HEK293 (cell line): Measurements from ENCODE around the gene TCHP.
"Not testable (repeated sequence)": the region's sequence is repeated elsewhere in the genome, so short reads cannot be mapped to it uniquely, and the experiment has no call there.

Experiments used
- CTCF ChIA-PET: fragments of 350-600 bp; formaldehyde crosslinking; extraction: SDS; loops from one replicate; lab custom pipeline; 2021; ENCODE audit warnings: antibody characterized with exemption; lab: Yijun Ruan, JAX
- POLR2A ChIA-PET: fragments of 300-600 bp; formaldehyde crosslinking; extraction: SDS; loops from one replicate; lab custom pipeline; 2020; ENCODE audit warnings: antibody characterized with exemption, inconsistent platforms; lab: Yijun Ruan, JAX
- H3K27ac ChIP-seq: fragments of 200-500 bp; sonication (Bioruptor generic); 2 replicates; pipeline ENCODE4 v1.5.1; 2014; ENCODE audit warnings: low read depth, low read length, control low read depth, inconsistent platforms; ENCODE audit errors: extremely low read depth
- H3K36me3 ChIP-seq, 2 experiments: fragments of 200-500 bp in 1 of 2; sonication (Bioruptor generic) in 1 of 2; 1 replicate in 1 of 2; 2 replicates in 1 of 2; pipeline ENCODE4 v1.5.1; 2014 to 2017; ENCODE audit warnings: inconsistent platforms in 2 of 2, low read length in 2 of 2; ENCODE audit not compliant: control insufficient read depth in 2 of 2, insufficient read depth in 1 of 2
- H3K4me1 ChIP-seq: fragments of 200-500 bp; sonication (Bioruptor generic); 2 replicates; pipeline ENCODE4 v1.5.1; 2014; ENCODE audit warnings: mild to moderate bottlenecking, low read length, inconsistent platforms; ENCODE audit not compliant: control insufficient read depth, insufficient read depth
- H3K4me3 ChIP-seq: 2 replicates; pipeline ENCODE4 v1.5.1; 2011; ENCODE audit warnings: low read depth, mild to moderate bottlenecking, control low read depth, low read length, moderate library complexity
- H3K9me3 ChIP-seq: fragments of 200-500 bp; sonication (Bioruptor generic); 2 replicates; pipeline ENCODE4 v1.5.1; 2014; ENCODE audit warnings: low read depth, low read length, inconsistent platforms; ENCODE audit not compliant: control insufficient read depth, insufficient read depth
- IKZF3 ChIP-seq: fragments of 450-650 bp; IDR thresholded peaks from 2 replicates; pipeline ENCODE4 v1.5.0; 2018; ENCODE audit warnings: missing biosample characterization, mild to moderate bottlenecking, missing genetic modification characterization, moderate library complexity
- KLF10 ChIP-seq: fragments of 450-650 bp; IDR thresholded peaks from 2 replicates; pipeline ENCODE4 v1.5.1; 2018; ENCODE audit warnings: missing biosample characterization, mild to moderate bottlenecking, missing genetic modification characterization
- KLF9 ChIP-seq: fragments of 450-650 bp; formaldehyde crosslinking; IDR thresholded peaks from 2 replicates; pipeline ENCODE4 v1.5.1; 2016; ENCODE audit warnings: missing biosample characterization, missing genetic modification characterization, low read depth
- YY1 ChIP-seq: fragments of 450-650 bp; formaldehyde crosslinking; IDR thresholded peaks from 2 replicates; pipeline ENCODE4 v1.5.1; 2018; ENCODE audit warnings: missing biosample characterization, missing genetic modification characterization
- ZBTB17 ChIP-seq: fragments of 450-650 bp; formaldehyde crosslinking; IDR thresholded peaks from 2 replicates; pipeline ENCODE4 v1.5.1; 2016; ENCODE audit warnings: missing biosample characterization, missing genetic modification characterization
- ZIC2 ChIP-seq: fragments of 450-650 bp; formaldehyde crosslinking; IDR thresholded peaks from 2 replicates; pipeline ENCODE4 v1.5.1; 2016; ENCODE audit warnings: missing biosample characterization, missing genetic modification characterization
- ZNF132 ChIP-seq: fragments of 450-650 bp; formaldehyde crosslinking; IDR thresholded peaks from 2 replicates; pipeline ENCODE4 v1.5.1; 2017; ENCODE audit warnings: missing biosample characterization, missing genetic modification characterization, borderline replicate concordance
- ZNF138 ChIP-seq: fragments of 450-650 bp; formaldehyde crosslinking; IDR thresholded peaks from 2 replicates; pipeline ENCODE4 v1.5.1; 2016; ENCODE audit warnings: missing biosample characterization, missing genetic modification characterization, borderline replicate concordance
- ZNF202 ChIP-seq: fragments of 450-650 bp; formaldehyde crosslinking; IDR thresholded peaks from 2 replicates; pipeline ENCODE4 v1.5.1; 2016; ENCODE audit warnings: missing biosample characterization, missing genetic modification characterization, borderline replicate concordance
- ZNF501 ChIP-seq: fragments of 450-650 bp; formaldehyde crosslinking; IDR thresholded peaks from 2 replicates; pipeline ENCODE4 v1.5.1; 2016; ENCODE audit warnings: missing biosample characterization, missing genetic modification characterization
- ZNF585B ChIP-seq: fragments of 450-650 bp; formaldehyde crosslinking; IDR thresholded peaks from 2 replicates; pipeline ENCODE4 v1.5.1; 2016; ENCODE audit warnings: missing biosample characterization, missing genetic modification characterization
- ZNF626 ChIP-seq: fragments of 450-650 bp; sonication (Bioruptor Pico); formaldehyde crosslinking; IDR thresholded peaks from 2 replicates; pipeline ENCODE4 v1.5.1; 2018; ENCODE audit warnings: missing biosample characterization, missing genetic modification characterization, inconsistent platforms
- ZNF664 ChIP-seq: fragments of 450-650 bp; formaldehyde crosslinking; IDR thresholded peaks from 2 replicates; pipeline ENCODE4 v1.5.1; 2016; ENCODE audit warnings: missing biosample characterization, missing genetic modification characterization
- ZNF76 ChIP-seq: fragments of 450-650 bp; formaldehyde crosslinking; IDR thresholded peaks from 2 replicates; pipeline ENCODE4; 2016; ENCODE audit warnings: low read depth, missing biosample characterization, missing genetic modification characterization, borderline replicate concordance
- ZNF768 ChIP-seq: fragments of 450-650 bp; formaldehyde crosslinking; IDR thresholded peaks from 2 replicates; pipeline ENCODE4 v1.5.1; 2018; ENCODE audit warnings: missing biosample characterization, mild to moderate bottlenecking, missing genetic modification characterization
- ZNF792 ChIP-seq: fragments of 450-650 bp; formaldehyde crosslinking; IDR thresholded peaks from 2 replicates; pipeline ENCODE4 v1.5.1; 2016; ENCODE audit warnings: missing biosample characterization, missing genetic modification characterization
- TF ChIP-seq, protein P1 (sequence below): fragments of 450-650 bp; formaldehyde crosslinking; IDR thresholded peaks from 2 replicates; pipeline ENCODE4 v1.5.1; 2016; ENCODE audit warnings: missing biosample characterization, missing genetic modification characterization, low read depth
- TF ChIP-seq, protein P2 (sequence below): sonication (generic); formaldehyde crosslinking; IDR thresholded peaks from 2 replicates; pipeline ENCODE4 v1.8.1; 2022; ENCODE audit warnings: mild to moderate bottlenecking, moderate library complexity, missing genetic modification reagents
- TF ChIP-seq, protein P3 (sequence below): fragments of 450-650 bp; formaldehyde crosslinking; conservative IDR thresholded peaks from 2 replicates; pipeline ENCODE4 v1.5.1; 2016; ENCODE audit warnings: low read depth, missing biosample characterization, missing genetic modification characterization

Gene TCHP

DNA sequence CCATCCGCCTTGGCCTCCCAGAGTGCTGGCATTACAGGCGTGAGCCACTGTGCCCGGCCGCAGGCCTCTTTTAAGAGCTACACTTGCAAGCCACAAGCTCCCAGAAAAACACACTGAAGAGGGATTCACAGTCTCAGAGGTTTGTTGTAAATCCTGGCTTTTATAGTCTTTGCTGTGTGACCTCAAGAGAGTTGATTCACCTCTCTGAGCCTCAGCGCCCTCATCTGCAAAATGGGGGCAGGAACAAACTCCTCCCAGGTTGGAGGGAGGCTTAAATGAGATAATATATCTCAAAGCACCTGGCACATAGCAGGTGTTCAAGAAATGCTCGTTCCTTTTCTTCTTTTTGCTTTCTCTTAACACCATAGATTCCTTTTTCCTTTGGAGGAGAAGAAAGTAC lies 3.9 kb upstream of the TCHP start:
- no peaks in the 10 kb centered on the region for H3K9me3 ChIP-seq
- H3K27ac ChIP-seq, result no peak overlapping the region
- H3K4me3 ChIP-seq, result no peak overlapping the region
- TF ChIP-seq ZNF664 (tag by site-specific recombination) (peak; percentile 42; the same call in 1 of the 2 replicates), ZNF768 (0 out of 2 replicates have a peak, but pooled peaks have one; percentile 53), ZNF202 (tag by site-specific recombination) (no peak)
- ChIA-PET POLR2A (no interaction called here), CTCF (interaction anchor here (0.6 kb wide), 1 partner anchor 463 kb away, joined by 3 read pairs; no protein-coding TSS in a partner anchor)
- peaks cover 3% of the 10 kb centered on the region; the same call in 1 of the 2 replicates for H3K4me1 ChIP-seq
- no peaks in the 10 kb centered on the region for H3K36me3 ChIP-seq

DNA sequence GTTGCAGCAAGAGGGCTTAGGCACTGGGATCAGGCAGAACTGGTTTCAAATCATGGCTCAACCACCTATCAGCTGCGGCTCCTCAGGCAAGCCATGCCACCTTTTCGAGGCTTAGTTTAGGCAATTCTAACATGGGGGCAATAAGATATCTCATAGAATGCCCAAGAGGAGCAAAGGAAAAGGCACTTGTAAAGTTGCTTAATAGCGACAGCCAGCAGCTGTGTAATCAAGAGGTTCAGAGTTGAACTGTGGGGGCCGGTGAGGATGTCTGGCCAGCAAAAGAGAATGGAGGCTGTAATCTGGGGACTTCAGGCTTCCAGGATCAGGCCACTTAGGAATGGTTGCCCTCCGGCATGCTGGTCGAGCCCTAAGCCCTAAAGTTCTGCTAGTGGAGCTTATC lies 3.0 kb upstream of the TCHP start:
- TF ChIP-seq, protein P1, sequence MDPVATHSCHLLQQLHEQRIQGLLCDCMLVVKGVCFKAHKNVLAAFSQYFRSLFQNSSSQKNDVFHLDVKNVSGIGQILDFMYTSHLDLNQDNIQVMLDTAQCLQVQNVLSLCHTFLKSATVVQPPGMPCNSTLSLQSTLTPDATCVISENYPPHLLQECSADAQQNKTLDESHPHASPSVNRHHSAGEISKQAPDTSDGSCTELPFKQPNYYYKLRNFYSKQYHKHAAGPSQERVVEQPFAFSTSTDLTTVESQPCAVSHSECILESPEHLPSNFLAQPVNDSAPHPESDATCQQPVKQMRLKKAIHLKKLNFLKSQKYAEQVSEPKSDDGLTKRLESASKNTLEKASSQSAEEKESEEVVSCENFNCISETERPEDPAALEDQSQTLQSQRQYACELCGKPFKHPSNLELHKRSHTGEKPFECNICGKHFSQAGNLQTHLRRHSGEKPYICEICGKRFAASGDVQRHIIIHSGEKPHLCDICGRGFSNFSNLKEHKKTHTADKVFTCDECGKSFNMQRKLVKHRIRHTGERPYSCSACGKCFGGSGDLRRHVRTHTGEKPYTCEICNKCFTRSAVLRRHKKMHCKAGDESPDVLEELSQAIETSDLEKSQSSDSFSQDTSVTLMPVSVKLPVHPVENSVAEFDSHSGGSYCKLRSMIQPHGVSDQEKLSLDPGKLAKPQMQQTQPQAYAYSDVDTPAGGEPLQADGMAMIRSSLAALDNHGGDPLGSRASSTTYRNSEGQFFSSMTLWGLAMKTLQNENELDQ, result no peak
- TF ChIP-seq IKZF3 (no peak), ZNF501 (no peak)
- Histone ChIP-seq H3K27ac (no peak overlapping the region), H3K36me3 (no peaks in the 10 kb centered on the region), H3K4me3 (no peak overlapping the region), H3K9me3 (no peaks in the 10 kb centered on the region), H3K4me1 (peaks cover 3% of the 10 kb centered on the region; the same call in 1 of the 2 replicates)
- ChIA-PET CTCF (interaction anchor here (2.0 kb wide), 1 partner anchor 44 kb away, joined by 9 read pairs; no protein-coding TSS in a partner anchor), POLR2A (no interaction called here)

DNA sequence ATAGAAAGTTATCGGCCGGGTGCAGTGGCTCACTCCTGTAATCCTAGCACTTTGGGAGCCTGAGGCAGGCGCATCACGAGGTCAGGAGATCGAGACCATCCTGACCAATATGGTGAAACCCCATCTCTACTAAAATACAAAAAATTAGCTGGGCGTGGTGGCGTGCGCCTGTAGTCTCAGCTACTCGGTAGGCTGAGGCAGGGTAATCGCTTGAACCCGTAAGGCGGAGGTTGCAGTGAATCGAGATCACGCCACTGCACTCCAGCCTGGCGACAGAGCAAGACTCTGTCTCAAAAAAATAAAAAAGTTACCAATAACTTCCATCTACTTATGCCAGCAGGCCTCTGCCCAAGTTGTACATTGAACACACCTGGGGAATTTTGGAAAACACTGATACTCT lies 729 bp upstream of the TCHP start:
- not testable (repeated sequence) for H3K4me3 ChIP-seq, H3K9me3 ChIP-seq, H3K4me1 ChIP-seq, H3K27ac ChIP-seq
- ChIA-PET CTCF (interaction anchor here (0.7 to 1.2 kb wide), 2 partner anchors 37 to 54 kb away, joined by 3 read pairs; no protein-coding TSS in a partner anchor), POLR2A (interaction anchor here (0.6 kb wide), 1 partner anchor 26 kb away, joined by 3 read pairs; no protein-coding TSS in a partner anchor)
- peaks cover 2 to 17% of the 10 kb centered on the region in 2 experiments; a peak in 2 of 3 replicates for H3K36me3 ChIP-seq

DNA sequence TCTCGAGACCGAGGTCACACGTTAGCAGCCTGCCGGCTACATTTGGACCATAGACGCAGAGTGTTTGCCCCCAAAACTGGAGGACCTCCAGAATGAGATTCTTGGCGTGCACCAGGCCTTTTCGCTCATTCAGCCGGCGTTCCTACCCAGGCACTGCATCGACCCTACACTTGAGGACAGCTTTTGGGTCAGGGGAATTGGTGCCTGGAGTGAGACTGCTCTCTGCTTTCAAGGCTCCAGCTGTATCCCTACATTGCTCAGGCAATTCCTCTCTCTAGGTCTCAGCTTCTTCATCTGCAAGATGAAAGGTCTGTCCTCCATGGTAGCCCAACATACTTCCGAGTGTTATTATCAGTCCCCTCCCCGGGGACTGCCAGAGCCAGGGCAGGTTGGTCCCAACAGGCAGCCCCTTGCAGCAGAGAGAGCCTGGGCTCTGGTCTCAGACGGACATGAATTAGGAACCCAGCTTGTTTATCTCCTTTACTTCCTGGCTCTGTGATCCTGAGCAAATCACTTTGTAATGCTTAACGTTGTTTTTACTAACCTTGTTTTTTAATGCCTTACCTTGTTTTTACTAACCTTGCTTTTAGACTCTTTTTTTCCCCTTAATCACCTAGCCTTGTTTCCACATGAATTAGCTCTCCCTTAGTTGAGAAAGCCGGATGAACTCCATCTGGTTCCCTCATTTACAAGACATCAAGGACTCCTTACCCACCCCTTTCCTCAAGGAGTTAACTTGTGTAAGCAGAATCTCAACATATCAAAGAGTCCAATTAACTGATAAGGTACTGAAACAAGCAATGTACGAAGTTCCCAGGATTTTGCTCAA lies 892 bp downstream of the TCHP start:
- Histone ChIP-seq H3K27ac (peak overlapping the region; percentile 73; the same call in 1 of the 2 replicates), H3K4me1 (peaks cover 3% of the 10 kb centered on the region; the same call in 1 of the 2 replicates), H3K36me3 (peaks cover 4 to 32% of the 10 kb centered on the region in 2 experiments; a peak in 2 of 3 replicates), H3K4me3 (peak overlapping the region; percentile 55), H3K9me3 (no peaks in the 10 kb centered on the region)
- POLR2A ChIA-PET, result interaction anchor here (0.9 to 1.0 kb wide), 2 partner anchors 8 to 73 kb away, joined by 3 read pairs; no protein-coding TSS in a partner anchor
- CTCF ChIA-PET, result interaction anchor here (0.6 to 2.2 kb wide), 6 partner anchors 10 to 97 kb away, joined by 3 to 8 read pairs (median 6); no protein-coding TSS in a partner anchor
- TF ChIP-seq ZNF138 (tag by site-specific recombination) (no peak), KLF9 (tag by site-specific recombination) (no peak), ZNF626 (tag by site-specific recombination) (no peak), ZNF132 (tag by site-specific recombination) (no peak), ZBTB17 (tag by site-specific recombination) (peak; percentile 92), KLF10 (tag by site-specific recombination) (no peak), YY1 (tag by site-specific recombination) (no peak), ZNF792 (0 out of 2 replicates have a peak, but pooled peaks have one; percentile 47), ZNF76 (no peak), ZIC2 (tag by site-specific recombination) (no peak), ZNF585B (tag by site-specific recombination) (peak; percentile 61)
- TF ChIP-seq, protein P2, sequence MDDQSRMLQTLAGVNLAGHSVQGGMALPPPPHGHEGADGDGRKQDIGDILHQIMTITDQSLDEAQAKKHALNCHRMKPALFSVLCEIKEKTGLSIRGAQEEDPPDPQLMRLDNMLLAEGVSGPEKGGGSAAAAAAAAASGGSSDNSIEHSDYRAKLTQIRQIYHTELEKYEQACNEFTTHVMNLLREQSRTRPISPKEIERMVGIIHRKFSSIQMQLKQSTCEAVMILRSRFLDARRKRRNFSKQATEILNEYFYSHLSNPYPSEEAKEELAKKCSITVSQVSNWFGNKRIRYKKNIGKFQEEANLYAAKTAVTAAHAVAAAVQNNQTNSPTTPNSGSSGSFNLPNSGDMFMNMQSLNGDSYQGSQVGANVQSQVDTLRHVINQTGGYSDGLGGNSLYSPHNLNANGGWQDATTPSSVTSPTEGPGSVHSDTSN (CRISPR knock-in tag), result no peak
- TF ChIP-seq, protein P3, sequence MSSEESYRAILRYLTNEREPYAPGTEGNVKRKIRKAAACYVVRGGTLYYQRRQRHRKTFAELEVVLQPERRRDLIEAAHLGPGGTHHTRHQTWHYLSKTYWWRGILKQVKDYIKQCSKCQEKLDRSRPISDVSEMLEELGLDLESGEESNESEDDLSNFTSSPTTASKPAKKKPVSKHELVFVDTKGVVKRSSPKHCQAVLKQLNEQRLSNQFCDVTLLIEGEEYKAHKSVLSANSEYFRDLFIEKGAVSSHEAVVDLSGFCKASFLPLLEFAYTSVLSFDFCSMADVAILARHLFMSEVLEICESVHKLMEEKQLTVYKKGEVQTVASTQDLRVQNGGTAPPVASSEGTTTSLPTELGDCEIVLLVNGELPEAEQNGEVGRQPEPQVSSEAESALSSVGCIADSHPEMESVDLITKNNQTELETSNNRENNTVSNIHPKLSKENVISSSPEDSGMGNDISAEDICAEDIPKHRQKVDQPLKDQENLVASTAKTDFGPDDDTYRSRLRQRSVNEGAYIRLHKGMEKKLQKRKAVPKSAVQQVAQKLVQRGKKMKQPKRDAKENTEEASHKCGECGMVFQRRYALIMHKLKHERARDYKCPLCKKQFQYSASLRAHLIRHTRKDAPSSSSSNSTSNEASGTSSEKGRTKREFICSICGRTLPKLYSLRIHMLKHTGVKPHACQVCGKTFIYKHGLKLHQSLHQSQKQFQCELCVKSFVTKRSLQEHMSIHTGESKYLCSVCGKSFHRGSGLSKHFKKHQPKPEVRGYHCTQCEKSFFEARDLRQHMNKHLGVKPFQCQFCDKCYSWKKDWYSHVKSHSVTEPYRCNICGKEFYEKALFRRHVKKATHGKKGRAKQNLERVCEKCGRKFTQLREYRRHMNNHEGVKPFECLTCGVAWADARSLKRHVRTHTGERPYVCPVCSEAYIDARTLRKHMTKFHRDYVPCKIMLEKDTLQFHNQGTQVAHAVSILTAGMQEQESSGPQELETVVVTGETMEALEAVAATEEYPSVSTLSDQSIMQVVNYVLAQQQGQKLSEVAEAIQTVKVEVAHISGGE (tag by site-specific recombination), result no peak
